ENCODE data around the gene CLDN34. TPM values are rescaled to one million over a fixed set of nuclear protein-coding genes. Genes with fewer than 3 reads are reported as not detected.

Gene CLDN34
- total and polyA plus RNA-seq, 2 experiments from 2014 or later, result not detected

- no peak overlapping the region for H3K4me3 Mint-ChIP-seq
- DNase-seq (ENCODE audit: low spot score) (no peak), ATAC-seq (no peak)
- Histone ChIP-seq H4K20me1 (replicated peaks; ENCODE audit: insufficient read depth) (no peaks in the 10 kb centered on the region), H3F3A (replicated peaks; ENCODE audit: low read depth) (no peaks in the 10 kb centered on the region), H3K4me3 (no peak overlapping the region), H3K36me3 (ENCODE audit: insufficient read depth) (no peaks in the 10 kb centered on the region), H2AFZ (no peak overlapping the region), H3K4me2 (no peak overlapping the region), H3K27ac (ENCODE audit: low read depth) (no peak overlapping the region), H3K79me2 (replicated peaks; ENCODE audit: insufficient read depth) (no peaks in the 10 kb centered on the region), H3K27me3 (ENCODE audit: insufficient read depth) (no peaks in the 10 kb centered on the region), H3K9me2 (ENCODE audit: insufficient read depth) (no peaks in the 10 kb centered on the region), H3K4me1 (ENCODE audit: insufficient read depth) (peaks cover 8% of the 10 kb centered on the region)
- H3K9me3 Mint-ChIP-seq, result peaks cover 15% of the 10 kb centered on the region; the same call in 2 of the 3 replicates
- TF ChIP-seq CTCF (conservative IDR thresholded peaks at IDR 0.05; ENCODE audit: low read depth in 2 of 2) (no peak), ZNF331 (CRISPR knock-in tag; IDR thresholded peaks at IDR 0.05; ENCODE audit: low read depth) (no peak), JUNB (IDR thresholded peaks at IDR 0.05; ENCODE audit: unreplicated experiment) (no peak), EZH2 (IDR thresholded peaks at IDR 0.05; ENCODE audit: low read depth, unreplicated experiment) (no peak), ZNF114 (CRISPR knock-in tag; IDR thresholded peaks at IDR 0.05) (no peak), NANOG (IDR thresholded peaks at IDR 0.05; ENCODE audit: borderline replicate concordance) (no peak), EZH2phosphoT487 (IDR thresholded peaks at IDR 0.05; ENCODE audit: unreplicated experiment) (no peak), REST (IDR thresholded peaks at IDR 0.05; ENCODE audit: unreplicated experiment) (no peak)
- TF ChIP-seq, protein P1, sequence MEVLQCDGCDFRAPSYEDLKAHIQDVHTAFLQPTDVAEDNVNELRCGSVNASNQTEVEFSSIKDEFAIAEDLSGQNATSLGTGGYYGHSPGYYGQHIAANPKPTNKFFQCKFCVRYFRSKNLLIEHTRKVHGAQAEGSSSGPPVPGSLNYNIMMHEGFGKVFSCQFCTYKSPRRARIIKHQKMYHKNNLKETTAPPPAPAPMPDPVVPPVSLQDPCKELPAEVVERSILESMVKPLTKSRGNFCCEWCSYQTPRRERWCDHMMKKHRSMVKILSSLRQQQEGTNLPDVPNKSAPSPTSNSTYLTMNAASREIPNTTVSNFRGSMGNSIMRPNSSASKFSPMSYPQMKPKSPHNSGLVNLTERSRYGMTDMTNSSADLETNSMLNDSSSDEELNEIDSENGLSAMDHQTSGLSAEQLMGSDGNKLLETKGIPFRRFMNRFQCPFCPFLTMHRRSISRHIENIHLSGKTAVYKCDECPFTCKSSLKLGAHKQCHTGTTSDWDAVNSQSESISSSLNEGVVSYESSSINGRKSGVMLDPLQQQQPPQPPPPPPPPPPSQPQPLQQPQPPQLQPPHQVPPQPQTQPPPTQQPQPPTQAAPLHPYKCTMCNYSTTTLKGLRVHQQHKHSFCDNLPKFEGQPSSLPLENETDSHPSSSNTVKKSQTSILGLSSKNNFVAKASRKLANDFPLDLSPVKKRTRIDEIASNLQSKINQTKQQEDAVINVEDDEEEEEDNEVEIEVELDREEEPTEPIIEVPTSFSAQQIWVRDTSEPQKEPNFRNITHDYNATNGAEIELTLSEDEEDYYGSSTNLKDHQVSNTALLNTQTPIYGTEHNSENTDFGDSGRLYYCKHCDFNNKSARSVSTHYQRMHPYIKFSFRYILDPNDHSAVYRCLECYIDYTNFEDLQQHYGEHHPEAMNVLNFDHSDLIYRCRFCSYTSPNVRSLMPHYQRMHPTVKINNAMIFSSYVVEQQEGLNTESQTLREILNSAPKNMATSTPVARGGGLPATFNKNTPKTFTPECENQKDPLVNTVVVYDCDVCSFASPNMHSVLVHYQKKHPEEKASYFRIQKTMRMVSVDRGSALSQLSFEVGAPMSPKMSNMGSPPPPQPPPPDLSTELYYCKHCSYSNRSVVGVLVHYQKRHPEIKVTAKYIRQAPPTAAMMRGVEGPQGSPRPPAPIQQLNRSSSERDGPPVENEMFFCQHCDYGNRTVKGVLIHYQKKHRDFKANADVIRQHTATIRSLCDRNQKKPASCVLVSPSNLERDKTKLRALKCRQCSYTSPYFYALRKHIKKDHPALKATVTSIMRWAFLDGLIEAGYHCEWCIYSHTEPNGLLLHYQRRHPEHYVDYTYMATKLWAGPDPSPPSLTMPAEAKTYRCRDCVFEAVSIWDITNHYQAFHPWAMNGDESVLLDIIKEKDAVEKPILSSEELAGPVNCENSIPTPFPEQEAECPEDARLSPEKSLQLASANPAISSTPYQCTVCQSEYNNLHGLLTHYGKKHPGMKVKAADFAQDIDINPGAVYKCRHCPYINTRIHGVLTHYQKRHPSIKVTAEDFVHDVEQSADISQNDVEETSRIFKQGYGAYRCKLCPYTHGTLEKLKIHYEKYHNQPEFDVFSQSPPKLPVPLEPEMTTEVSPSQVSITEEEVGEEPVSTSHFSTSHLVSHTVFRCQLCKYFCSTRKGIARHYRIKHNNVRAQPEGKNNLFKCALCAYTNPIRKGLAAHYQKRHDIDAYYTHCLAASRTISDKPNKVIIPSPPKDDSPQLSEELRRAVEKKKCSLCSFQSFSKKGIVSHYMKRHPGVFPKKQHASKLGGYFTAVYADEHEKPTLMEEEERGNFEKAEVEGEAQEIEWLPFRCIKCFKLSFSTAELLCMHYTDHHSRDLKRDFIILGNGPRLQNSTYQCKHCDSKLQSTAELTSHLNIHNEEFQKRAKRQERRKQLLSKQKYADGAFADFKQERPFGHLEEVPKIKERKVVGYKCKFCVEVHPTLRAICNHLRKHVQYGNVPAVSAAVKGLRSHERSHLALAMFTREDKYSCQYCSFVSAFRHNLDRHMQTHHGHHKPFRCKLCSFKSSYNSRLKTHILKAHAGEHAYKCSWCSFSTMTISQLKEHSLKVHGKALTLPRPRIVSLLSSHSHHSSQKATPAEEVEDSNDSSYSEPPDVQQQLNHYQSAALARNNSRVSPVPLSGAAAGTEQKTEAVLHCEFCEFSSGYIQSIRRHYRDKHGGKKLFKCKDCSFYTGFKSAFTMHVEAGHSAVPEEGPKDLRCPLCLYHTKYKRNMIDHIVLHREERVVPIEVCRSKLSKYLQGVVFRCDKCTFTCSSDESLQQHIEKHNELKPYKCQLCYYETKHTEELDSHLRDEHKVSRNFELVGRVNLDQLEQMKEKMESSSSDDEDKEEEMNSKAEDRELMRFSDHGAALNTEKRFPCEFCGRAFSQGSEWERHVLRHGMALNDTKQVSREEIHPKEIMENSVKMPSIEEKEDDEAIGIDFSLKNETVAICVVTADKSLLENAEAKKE (CRISPR knock-in tag; IDR thresholded peaks at IDR 0.05), result no peak
- TF ChIP-seq, protein P2, sequence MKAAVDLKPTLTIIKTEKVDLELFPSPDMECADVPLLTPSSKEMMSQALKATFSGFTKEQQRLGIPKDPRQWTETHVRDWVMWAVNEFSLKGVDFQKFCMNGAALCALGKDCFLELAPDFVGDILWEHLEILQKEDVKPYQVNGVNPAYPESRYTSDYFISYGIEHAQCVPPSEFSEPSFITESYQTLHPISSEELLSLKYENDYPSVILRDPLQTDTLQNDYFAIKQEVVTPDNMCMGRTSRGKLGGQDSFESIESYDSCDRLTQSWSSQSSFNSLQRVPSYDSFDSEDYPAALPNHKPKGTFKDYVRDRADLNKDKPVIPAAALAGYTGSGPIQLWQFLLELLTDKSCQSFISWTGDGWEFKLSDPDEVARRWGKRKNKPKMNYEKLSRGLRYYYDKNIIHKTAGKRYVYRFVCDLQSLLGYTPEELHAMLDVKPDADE (IDR thresholded peaks at IDR 0.05), result no peak
- peaks cover 19% of the 10 kb centered on the region; the same call in 2 of the 3 replicates for H3K4me1 Mint-ChIP-seq
- peaks cover 9% of the 10 kb centered on the region; the same call in 2 of the 3 replicates for H3K36me3 Mint-ChIP-seq (ENCODE audit: low read depth)
- H3K27ac Mint-ChIP-seq, result no peak overlapping the region
- H3K27me3 Mint-ChIP-seq (ENCODE audit: insufficient read depth, low read depth, poor library complexity), result no peaks in the 10 kb centered on the region
Measured at GRCh38 chrX:9977635-9978034, 10.5 kb downstream of the CLDN34 start.
